Mesenteric fat pad (tissue), 1 donor: ENCODE data around the gene TAF1D. TPM values are rescaled to one million over a fixed set of nuclear protein-coding genes. Genes with fewer than 3 reads are reported as not detected.

ENCODE experiments used
- DNase-seq: peaks from one replicate; pipeline ENCODE4 v3.0.0-alpha.2; 2020; ENCODE audit warnings: low spot score
- microRNA-seq: library from miRNA; unstranded; fragments of <30 nt; microRNA quantifications from one replicate; pipeline ENCODE4 v1.2.0, GENCODE V29; 2020; ENCODE audit warnings: borderline number of aligned reads
- total RNA-seq: library from RNA; stranded (reverse); fragmentation: NEBNext Ultra II Directional; extraction: Animal tissue kit (Norgen Biotek cat#: 25700); gene quantifications from one replicate; pipeline ENCODE4 v1.2.1, GENCODE V29; 2021
- donor health status: DM: yes; HTN: yes; CAD: no.

TAF1D gene
- total RNA-seq, 1 donor from 2014 or later: 117 TPM

- no peak for DNase-seq
Observed at GRCh38 chr11:93727985-93728791, 13.1 kb downstream of the TAF1D start.

DNA sequence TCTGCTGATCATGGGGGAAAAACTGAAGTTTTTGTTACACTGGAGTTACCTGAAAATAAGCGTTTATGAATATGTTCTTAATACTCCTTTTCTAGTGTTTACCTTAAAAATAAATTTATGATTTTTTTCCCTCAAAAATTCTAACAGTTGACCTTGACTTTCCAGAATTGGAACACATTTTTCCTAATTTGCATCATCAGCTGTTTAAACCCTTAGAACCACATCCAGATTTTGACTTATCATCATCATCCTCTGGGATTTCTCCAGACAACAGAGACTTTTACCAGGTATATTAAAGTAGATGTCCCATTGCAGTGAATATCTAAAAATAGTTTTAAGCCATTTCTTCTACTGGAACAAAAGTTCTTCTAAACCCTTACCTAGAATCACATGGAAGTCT, 17.2 kb downstream of the TAF1D start:
- DNase-seq: no peak

- DNase-seq: no peak
Observed at GRCh38 chr11:93720522-93720921, 20.8 kb downstream of the TAF1D start.

GRCh38 chr11:93719310-93719709, 22.0 kb downstream of the TAF1D start:
- no peak for DNase-seq

DNA sequence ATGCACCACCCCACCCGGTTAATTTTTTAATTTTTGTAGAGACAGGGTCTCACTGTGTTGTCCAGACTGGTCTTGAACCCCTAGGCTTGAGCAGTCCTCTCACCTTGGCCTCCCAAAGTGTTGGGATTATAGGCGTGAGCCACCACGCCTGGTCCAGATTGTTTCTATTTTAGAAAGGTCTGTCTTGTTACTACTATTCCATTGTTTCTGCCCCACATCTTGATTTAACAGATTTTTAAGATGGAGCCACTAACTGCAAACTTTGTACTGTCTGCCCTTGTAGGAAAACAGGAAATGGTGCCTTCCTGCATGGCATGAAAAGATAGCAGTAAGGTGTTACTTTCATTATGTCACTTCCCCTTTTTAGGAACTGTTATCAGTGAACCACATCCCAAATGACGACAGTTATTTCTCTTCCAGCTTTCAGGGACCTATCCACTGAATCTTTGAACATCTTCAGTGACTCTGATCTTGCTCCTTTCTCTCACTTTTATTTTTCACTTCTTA, 23.2 kb downstream of the TAF1D start:
- DNase-seq: no peak

DNA sequence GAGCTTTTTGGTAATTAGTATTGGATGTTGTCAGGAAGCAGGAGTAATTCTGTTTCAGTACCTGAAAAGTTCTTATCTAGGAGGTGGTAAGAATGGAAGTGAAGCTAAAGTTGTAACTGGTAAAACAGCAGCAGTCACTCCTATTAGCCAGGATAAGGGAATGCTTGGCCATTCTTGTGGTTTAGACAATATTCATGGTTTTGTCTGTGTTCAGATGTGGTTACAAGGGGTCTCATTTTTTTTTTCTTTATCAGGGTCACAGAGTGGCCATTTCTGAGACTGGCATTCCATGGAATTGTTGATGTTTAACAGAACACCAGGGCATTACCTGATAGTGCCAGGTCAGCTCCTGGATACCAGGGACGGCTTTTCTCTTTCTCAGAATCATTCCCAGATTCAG, 23.8 kb downstream of the TAF1D start:
- DNase-seq: no peak

DNA sequence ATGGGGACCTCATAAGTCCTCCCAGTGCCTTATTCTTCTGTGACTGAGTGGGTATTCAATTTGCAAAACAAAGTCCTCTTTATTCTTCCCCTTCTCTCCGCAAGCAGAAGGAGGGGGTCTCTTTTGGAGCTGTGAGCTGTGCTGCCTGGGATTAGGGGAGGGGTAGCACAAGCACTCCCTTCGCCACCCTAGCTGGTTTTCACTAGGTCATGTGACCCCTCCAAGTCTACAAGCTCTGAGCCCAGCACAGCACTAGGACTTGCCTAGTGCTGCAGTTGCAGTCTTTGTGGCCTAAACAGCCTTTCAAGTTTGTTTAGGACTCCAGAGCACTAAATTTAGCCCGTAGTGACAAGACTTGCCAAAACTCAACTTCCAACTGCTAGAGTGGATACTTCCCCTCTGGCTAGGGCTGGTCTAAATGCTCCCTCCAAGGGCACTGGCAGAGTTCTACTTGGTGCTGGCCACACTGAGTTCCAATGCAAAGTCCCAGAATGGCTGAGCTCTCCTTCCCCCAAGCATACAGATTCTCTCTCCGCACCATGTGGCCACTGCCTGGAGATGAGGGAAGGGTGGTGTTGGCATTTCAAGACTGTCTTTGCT, 25.4 kb downstream of the TAF1D start:
- DNase-seq: no peak

- DNase-seq: no peak
Observed at GRCh38 chr11:93712678-93713077, 28.6 kb downstream of the TAF1D start.

GRCh38 chr11:93710239-93710638, 31.1 kb downstream of the TAF1D start:
- no peak for DNase-seq

- DNase-seq: no peak
Observed at GRCh38 chr11:93704237-93704636, 37.1 kb downstream of the TAF1D start.

DNA sequence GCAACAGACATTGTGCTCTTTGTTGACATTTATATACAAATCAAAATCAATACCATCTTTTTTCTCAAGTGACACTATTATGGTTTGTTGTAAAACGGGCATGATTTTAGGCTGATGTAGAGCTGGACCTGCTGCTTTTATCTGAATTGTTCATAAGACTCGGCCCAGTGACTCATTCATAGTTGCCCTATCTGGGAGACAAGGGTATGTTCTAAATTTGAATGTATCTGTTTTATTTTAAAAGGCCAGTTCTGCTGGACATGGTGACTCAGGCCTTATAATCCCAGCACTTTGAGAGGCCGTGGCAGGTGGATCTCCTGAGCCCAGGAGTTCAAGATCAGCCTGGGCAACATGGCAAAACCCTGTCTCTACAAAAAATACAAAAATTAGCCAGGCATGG, 40.5 kb downstream of the TAF1D start:
- DNase-seq: no peak

- DNase-seq: no peak
Observed at GRCh38 chr11:93697611-93698010, 43.7 kb downstream of the TAF1D start.

GRCh38 chr11:93694557-93694956, 46.7 kb downstream of the TAF1D start:
- DNase-seq: no peak

DNA sequence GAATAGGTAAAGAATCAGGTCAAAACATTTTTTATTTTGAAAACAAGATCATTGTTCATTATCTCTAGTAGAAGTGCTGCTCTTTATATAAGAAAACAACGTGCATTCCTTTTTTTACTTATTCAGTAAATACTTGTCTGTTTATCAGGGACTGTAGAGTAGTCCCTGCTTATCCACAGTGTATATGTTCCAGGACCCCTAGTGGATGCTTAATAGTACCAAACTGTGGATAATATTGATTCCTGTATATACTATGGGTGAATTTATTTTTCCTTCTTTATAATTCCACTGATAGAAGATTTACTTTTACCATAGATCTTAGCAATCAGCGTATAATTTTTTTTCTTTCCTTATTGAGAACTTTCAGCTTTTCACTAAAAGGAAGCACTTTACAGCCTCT, 47.2 kb downstream of the TAF1D start:
- DNase-seq: no peak

- DNase-seq: no peak
Observed at GRCh38 chr11:93689240-93689639, 52.1 kb downstream of the TAF1D start.

DNA sequence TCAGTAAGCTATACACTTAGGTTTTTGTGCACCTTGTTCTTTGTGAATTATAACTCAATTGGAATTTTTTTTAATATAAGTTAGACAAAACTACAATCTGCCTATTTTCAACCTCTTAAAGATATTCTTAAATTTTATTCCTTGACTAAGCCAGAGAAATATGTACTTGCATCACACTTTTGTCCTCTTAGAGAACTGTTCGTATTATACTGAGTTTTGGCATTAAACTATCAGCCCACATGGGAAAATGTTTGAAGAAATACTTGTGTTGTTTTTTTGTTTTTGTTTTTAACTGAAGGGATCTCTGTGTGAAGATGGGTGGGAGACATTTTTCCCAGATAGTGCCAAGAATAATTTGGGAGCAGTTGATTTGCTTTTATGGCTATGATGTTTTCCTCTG, 54.5 kb downstream of the TAF1D start:
- no peak for DNase-seq

GRCh38 chr11:93686226-93686625, 55.1 kb downstream of the TAF1D start:
- no peak for DNase-seq

Small RNAs within 50 kb of the gene (microRNA-seq; reads per million reads assigned to microRNA genes)
- gene MIR1304: not detected

Other genes with a start within 250 kb of the TAF1D start
- gene SMCO4, start 198.1 kb downstream of the TAF1D start, total RNA-seq: 17.3 TPM
- 6.6 TPM for gene CEP295, start 79.8 kb downstream of the TAF1D start, total RNA-seq
- gene C11orf54, start 177 bp upstream of the TAF1D start, total RNA-seq: 21.1 TPM
- gene MED17, start 42.8 kb upstream of the TAF1D start, total RNA-seq: 24.7 TPM
- gene VSTM5, start 109.1 kb upstream of the TAF1D start, total RNA-seq: not detected